GM20000 (cell line): ENCODE measurements around the gene MRPS18C.

Experiments
- DNase-seq: peaks from one replicate; pipeline ENCODE4 v3.0.0; 2012; ENCODE audit warnings: low spot score
- CTCF ChIP-seq: IDR thresholded peaks from 2 replicates; pipeline ENCODE4 v1.5.1; 2012; ENCODE audit warnings: mild to moderate bottlenecking, control low read depth; ENCODE audit errors: extremely low read depth, missing control alignments

MRPS18C gene

GRCh38 chr4:83438719-83439118, 17.1 kb upstream of the MRPS18C start:
- DNase-seq, result no peak
- TF ChIP-seq CTCF, result no peak

GRCh38 chr4:83440148-83440814, 15.6 kb upstream of the MRPS18C start:
- DNase-seq, result no peak

GRCh38 chr4:83440899-83441298, 15.0 kb upstream of the MRPS18C start:
- no peak for TF ChIP-seq CTCF
- no peak for DNase-seq

More at GRCh38 chr4:83440148-83440814, 15.6 kb upstream of the MRPS18C start:
- no peak for TF ChIP-seq CTCF

- TF ChIP-seq CTCF, result no peak
- DNase-seq, result no peak
These were observed 6.8 kb upstream of the MRPS18C start for GRCh38 chr4:83449009-83449408.

- no peak for DNase-seq
- TF ChIP-seq CTCF, result no peak
These were observed 1.2 kb upstream of the MRPS18C start for GRCh38 chr4:83454686-83455085.

GRCh38 chr4:83456184-83456501, 285 bp downstream of the MRPS18C start:
- no peak for TF ChIP-seq CTCF
- no peak for DNase-seq

- no peak for TF ChIP-seq CTCF
- DNase-seq, result no peak
These were observed 17.6 kb downstream of the MRPS18C start for GRCh38 chr4:83473423-83473822.
